Neural progenitor cell (in vitro differentiated cells): ENCODE measurements around the gene MICAL2. TPM values are rescaled to one million over a fixed set of nuclear protein-coding genes. Genes with fewer than 3 reads are reported as not detected.

Experiments
- DNase-seq: peaks from one replicate; pipeline ENCODE4 v3.0.0-alpha.2; 2016; ENCODE audit warnings: low spot score
- H2AFZ ChIP-seq: fragments of 200-600 bp; sonication (generic); replicated peaks from 2 replicates; pipeline ENCODE4 v1.6.1; 2016; ENCODE audit warnings: antibody characterized with exemption
- H3F3A ChIP-seq: fragments of 200-600 bp; sonication (generic); 2 replicates; pipeline ENCODE4 v1.6.1; 2016; ENCODE audit warnings: antibody characterized with exemption, low read depth
- H3K27ac ChIP-seq: fragments of 200-600 bp; sonication (generic); 2 replicates; pipeline ENCODE4 v1.5.1; 2016; ENCODE audit warnings: mild to moderate bottlenecking
- H3K27me3 ChIP-seq: fragments of 200-600 bp; sonication (generic); 2 replicates; pipeline ENCODE4 v1.6.1; 2016; ENCODE audit warnings: mild to moderate bottlenecking, moderate library complexity
- H3K36me3 ChIP-seq: fragments of 200-600 bp; sonication (generic); 2 replicates; pipeline ENCODE4 v1.5.1; 2016
- H3K4me1 ChIP-seq: fragments of 200-600 bp; sonication (generic); 2 replicates; pipeline ENCODE4 v1.6.1; 2016; ENCODE audit warnings: mixed run types
- H3K4me2 ChIP-seq: fragments of 200-600 bp; sonication (generic); 2 replicates; pipeline ENCODE4 v1.6.1; 2016
- H3K4me3 ChIP-seq: fragments of 200-600 bp; sonication (generic); 2 replicates; pipeline ENCODE4 v1.5.1; 2016
- H3K79me2 ChIP-seq: fragments of 200-600 bp; sonication (generic); 2 replicates; pipeline ENCODE4 v1.6.1; 2016; ENCODE audit warnings: low read depth
- H3K9ac ChIP-seq: fragments of 200-600 bp; sonication (generic); 2 replicates; pipeline ENCODE4 v1.6.1; 2016
- H3K9me3 ChIP-seq: fragments of 200-600 bp; sonication (generic); 2 replicates; pipeline ENCODE4 v1.5.1; 2016; ENCODE audit warnings: low read depth
- H4K20me1 ChIP-seq: fragments of 200-600 bp; sonication (generic); 2 replicates; pipeline ENCODE4 v1.6.1; 2016; ENCODE audit warnings: low read depth
- H3K27ac Mint-ChIP-seq: 3 replicates; pipeline ENCODE4 v1.8.0; 2021; ENCODE audit warnings: mixed read lengths
- H3K27me3 Mint-ChIP-seq: 2 replicates; pipeline ENCODE4 v1.8.0; 2022; ENCODE audit warnings: low read depth, mild to moderate bottlenecking, inconsistent platforms, moderate library complexity, mixed read lengths; ENCODE audit not compliant: insufficient read depth
- H3K36me3 Mint-ChIP-seq: 3 replicates; pipeline ENCODE4 v1.8.0; 2021; ENCODE audit warnings: mixed read lengths
- H3K4me1 Mint-ChIP-seq: 3 replicates; pipeline ENCODE4 v1.8.0; 2021; ENCODE audit warnings: mixed read lengths
- H3K4me3 Mint-ChIP-seq: 3 replicates; pipeline ENCODE4 v1.8.0; 2021; ENCODE audit warnings: mild to moderate bottlenecking, moderate library complexity, mixed read lengths
- H3K9me3 Mint-ChIP-seq: 3 replicates; pipeline ENCODE4 v1.8.0; 2020; ENCODE audit warnings: mixed read lengths
- EZH2 ChIP-seq: fragments of 200-600 bp; sonication (generic); IDR thresholded peaks from 2 replicates; pipeline ENCODE4 v1.6.1; 2017; ENCODE audit warnings: antibody characterized with exemption, mild to moderate bottlenecking, moderate library complexity
- EZH2phosphoT487 ChIP-seq: fragments of 200-600 bp; sonication (generic); IDR thresholded peaks from 2 replicates; pipeline ENCODE4 v1.6.1; 2017; ENCODE audit warnings: antibody characterized with exemption
- total RNA-seq: library from RNA; depleted of rRNA; stranded (reverse); fragments of >200 nt; gene quantifications from 2 replicates; pipeline ENCODE4 v1.2.3, GENCODE V29; 2015; ENCODE audit warnings: low replicate concordance
- TF ChIP-seq, protein P1 (sequence below): fragments of 200-600 bp; sonication (generic); IDR thresholded peaks from 2 replicates; pipeline ENCODE4 v1.5.1; 2017; ENCODE audit warnings: antibody characterized with exemption, mild to moderate bottlenecking

Gene MICAL2
- total RNA-seq, 1 donor from 2014 or later: 0.60 TPM

GRCh38 chr11:12238420-12238819, 128.0 kb downstream of the MICAL2 start:
- no peak overlapping the region for H3K27ac Mint-ChIP-seq
- Histone ChIP-seq H3K27me3 (no peaks in the 10 kb centered on the region), H2AFZ (no peak overlapping the region), H3K4me1 (peaks cover 12% of the 10 kb centered on the region), H4K20me1 (no peaks in the 10 kb centered on the region), H3K4me3 (no peak overlapping the region), H3K9me3 (no peaks in the 10 kb centered on the region), H3K9ac (no peak overlapping the region), H3K27ac (no peak overlapping the region), H3F3A (no peaks in the 10 kb centered on the region), H3K79me2 (no peaks in the 10 kb centered on the region), H3K36me3 (no peaks in the 10 kb centered on the region), H3K4me2 (no peak overlapping the region)
- H3K4me3 Mint-ChIP-seq: no peak overlapping the region
- no peaks in the 10 kb centered on the region for H3K27me3 Mint-ChIP-seq
- no peaks in the 10 kb centered on the region for H3K9me3 Mint-ChIP-seq
- H3K4me1 Mint-ChIP-seq: no peaks in the 10 kb centered on the region
- H3K36me3 Mint-ChIP-seq: no peaks in the 10 kb centered on the region
- no peak for DNase-seq
- TF ChIP-seq EZH2phosphoT487 (no peak), EZH2 (no peak)
- TF ChIP-seq, protein P1, sequence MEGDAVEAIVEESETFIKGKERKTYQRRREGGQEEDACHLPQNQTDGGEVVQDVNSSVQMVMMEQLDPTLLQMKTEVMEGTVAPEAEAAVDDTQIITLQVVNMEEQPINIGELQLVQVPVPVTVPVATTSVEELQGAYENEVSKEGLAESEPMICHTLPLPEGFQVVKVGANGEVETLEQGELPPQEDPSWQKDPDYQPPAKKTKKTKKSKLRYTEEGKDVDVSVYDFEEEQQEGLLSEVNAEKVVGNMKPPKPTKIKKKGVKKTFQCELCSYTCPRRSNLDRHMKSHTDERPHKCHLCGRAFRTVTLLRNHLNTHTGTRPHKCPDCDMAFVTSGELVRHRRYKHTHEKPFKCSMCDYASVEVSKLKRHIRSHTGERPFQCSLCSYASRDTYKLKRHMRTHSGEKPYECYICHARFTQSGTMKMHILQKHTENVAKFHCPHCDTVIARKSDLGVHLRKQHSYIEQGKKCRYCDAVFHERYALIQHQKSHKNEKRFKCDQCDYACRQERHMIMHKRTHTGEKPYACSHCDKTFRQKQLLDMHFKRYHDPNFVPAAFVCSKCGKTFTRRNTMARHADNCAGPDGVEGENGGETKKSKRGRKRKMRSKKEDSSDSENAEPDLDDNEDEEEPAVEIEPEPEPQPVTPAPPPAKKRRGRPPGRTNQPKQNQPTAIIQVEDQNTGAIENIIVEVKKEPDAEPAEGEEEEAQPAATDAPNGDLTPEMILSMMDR: no peak

DNA sequence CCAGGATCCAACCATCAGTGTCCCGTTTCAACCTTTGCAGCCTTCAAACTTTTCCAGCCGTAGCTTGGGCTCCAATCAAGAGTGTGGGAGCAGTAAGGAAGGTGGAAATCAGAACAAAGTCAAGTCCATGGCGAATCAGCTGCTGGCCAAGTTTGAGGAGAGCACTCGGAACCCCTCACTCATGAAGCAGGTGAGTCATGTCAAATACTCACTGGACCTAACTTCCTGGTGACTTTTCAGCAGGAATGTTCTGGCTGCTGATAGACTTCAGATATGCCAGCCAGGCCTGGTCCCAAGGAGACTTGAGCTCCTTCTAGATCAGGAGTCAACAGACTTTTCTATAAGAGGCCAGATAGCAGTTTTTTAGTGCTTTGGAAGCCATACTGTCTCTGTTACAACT, 129.0 kb downstream of the MICAL2 start:
- no peak overlapping the region for H3K4me3 Mint-ChIP-seq
- Histone ChIP-seq H2AFZ (no peak overlapping the region), H3K4me2 (no peak overlapping the region), H3K36me3 (no peaks in the 10 kb centered on the region), H3K4me1 (peaks cover 18% of the 10 kb centered on the region), H3K27me3 (no peaks in the 10 kb centered on the region), H3K4me3 (no peak overlapping the region), H3K9ac (no peak overlapping the region), H3K79me2 (no peaks in the 10 kb centered on the region), H3F3A (no peaks in the 10 kb centered on the region), H3K27ac (no peak overlapping the region), H4K20me1 (no peaks in the 10 kb centered on the region), H3K9me3 (no peaks in the 10 kb centered on the region)
- H3K4me1 Mint-ChIP-seq: no peaks in the 10 kb centered on the region
- H3K27me3 Mint-ChIP-seq: peaks cover 1% of the 10 kb centered on the region
- no peak overlapping the region for H3K27ac Mint-ChIP-seq
- no peaks in the 10 kb centered on the region for H3K36me3 Mint-ChIP-seq
- no peak for DNase-seq
- no peaks in the 10 kb centered on the region for H3K9me3 Mint-ChIP-seq
- TF ChIP-seq, protein P1: no peak
- TF ChIP-seq EZH2phosphoT487: no peak
- TF ChIP-seq EZH2: no peak

DNA sequence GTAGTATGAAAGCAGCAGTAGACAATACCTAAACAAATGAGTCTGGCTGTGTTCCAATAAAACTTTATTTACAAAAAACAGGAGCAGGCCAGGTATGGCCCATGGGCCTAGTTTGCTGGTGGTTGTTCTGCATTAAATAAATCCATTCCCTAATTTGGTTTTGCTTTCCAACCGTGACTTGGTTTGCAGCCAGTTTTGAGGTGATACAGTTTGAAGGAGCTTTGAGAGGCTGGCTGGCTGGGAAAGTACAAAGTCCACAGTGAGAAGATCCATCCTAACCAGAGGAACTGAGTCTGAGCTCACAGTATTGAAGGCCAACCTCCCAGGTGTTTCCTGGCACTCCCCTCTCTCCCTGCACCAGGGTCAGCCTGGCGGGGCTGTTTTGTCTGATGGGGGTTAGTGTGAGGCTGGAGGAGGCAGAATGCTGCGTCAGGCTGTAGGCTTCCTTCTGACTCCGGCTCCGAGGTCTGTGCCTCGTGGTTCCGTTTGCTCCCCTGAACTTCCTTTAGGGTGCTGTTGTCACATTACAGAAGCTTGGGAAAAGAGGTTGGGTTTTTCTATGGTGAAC, 129.5 kb downstream of the MICAL2 start:
- Histone ChIP-seq H2AFZ (no peak overlapping the region), H3K27ac (no peak overlapping the region), H3K36me3 (no peaks in the 10 kb centered on the region), H3K9me3 (no peaks in the 10 kb centered on the region), H3K4me1 (peaks cover 18% of the 10 kb centered on the region), H3K9ac (no peak overlapping the region), H4K20me1 (no peaks in the 10 kb centered on the region), H3F3A (no peaks in the 10 kb centered on the region), H3K79me2 (no peaks in the 10 kb centered on the region), H3K4me3 (no peak overlapping the region), H3K4me2 (no peak overlapping the region), H3K27me3 (no peaks in the 10 kb centered on the region)
- H3K4me3 Mint-ChIP-seq: no peak overlapping the region
- no peaks in the 10 kb centered on the region for H3K4me1 Mint-ChIP-seq
- H3K27me3 Mint-ChIP-seq: peaks cover 5% of the 10 kb centered on the region
- no peak overlapping the region for H3K27ac Mint-ChIP-seq
- TF ChIP-seq EZH2phosphoT487 (no peak), EZH2 (no peak)
- TF ChIP-seq, protein P1: no peak
- H3K36me3 Mint-ChIP-seq: no peaks in the 10 kb centered on the region
- H3K9me3 Mint-ChIP-seq: no peaks in the 10 kb centered on the region
- DNase-seq: no peak
